NCI-H1105 treated with DMSO at 0.1 percent for 48 hours (cell line): ENCODE data around the gene SIPA1L3.
"Not testable (repeated sequence)": the region's sequence is repeated elsewhere in the genome, so short reads cannot be mapped to it uniquely, and the experiment has no call there.

Experiments
- DNase-seq: peaks from one replicate; lab custom pipeline; 2025; lab: John Stamatoyannopoulos, UW

The SIPA1L3 gene

DNA sequence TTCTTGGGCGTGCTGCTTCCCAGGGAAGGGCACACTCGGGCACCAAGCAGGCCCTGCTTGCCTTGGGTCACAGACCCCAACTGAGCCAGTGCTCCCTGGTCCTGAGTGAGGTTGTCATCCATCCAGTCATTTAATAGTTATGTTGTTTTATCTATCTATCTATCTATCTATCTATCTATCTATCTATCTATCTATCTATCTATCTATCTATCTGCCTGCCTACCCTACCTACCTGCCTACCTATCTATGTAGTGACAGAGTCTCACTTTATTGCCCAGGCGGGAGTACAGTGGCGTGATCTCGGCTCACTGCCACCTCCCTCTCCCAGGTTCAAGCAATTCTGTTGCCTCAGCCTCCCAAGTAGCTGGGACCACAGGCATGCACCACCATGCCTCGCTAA lies 164.0 kb downstream of the SIPA1L3 start:
- DNase-seq = not testable (repeated sequence)

DNA sequence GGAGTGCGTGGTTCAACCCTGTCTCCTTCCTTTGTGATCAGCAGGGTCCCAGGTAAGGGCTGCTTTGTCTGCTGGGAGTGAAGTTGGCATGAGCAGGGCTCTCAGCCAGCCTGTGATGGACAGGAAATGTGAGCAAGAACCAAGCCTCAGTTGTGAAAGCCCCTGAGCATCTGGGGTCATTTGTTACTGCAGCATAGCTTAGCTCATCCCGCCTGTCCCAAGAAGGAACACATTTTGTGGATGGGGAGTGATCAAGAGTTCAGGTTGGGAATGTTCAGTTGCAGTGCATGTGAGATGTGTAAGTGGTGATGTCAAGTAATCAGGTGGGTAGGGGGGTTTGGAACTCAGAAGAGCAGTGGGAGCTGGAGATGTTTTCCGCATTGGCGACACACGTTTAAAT lies 164.6 kb downstream of the SIPA1L3 start:
- no peak for DNase-seq

DNA sequence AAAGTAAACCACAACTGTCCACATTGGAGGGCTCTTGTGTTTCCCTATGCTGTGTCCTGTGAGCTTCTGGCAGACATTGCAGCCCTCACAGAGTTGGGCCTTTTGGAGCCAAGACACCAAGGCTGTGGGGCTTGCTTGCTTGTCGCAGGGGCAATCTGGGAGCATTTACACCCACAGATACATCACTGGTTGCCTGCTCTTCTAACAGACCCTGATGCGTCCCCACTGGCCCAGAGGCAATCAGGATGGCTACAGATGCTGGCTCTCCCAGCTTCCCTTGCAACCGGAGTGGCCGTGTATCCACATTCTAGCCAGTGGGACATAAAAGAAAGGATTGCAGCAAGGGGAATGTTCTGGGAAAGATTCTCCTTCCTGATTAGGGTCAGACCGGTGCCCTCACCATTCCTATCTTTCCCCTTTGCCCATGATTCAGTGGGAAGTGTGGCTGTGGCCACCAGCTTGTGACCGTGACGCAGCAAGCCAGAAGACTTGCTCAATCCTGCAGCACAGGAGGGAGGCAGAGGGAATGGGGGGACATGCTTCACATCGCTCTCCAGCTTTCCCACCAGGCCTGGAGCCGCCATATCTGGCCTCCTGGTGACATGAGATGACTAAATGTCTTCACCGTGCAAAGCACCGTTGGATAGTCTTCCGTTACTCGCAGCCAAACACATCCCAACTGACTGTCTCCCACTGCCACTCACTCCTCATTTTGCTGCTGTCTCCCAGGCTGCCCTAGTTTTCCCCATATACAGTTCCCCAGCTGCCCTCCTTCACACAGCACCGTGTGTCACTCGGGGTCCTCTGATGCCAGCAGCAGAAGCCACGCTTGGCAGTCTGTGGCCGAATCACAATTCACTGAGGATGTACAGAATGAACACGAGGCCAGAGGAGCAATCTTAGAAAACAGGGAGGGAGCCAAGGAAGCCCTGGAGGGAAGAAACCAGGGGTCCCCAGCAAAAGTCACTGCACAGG lies 166.1 kb downstream of the SIPA1L3 start:
- no peak for DNase-seq

DNA sequence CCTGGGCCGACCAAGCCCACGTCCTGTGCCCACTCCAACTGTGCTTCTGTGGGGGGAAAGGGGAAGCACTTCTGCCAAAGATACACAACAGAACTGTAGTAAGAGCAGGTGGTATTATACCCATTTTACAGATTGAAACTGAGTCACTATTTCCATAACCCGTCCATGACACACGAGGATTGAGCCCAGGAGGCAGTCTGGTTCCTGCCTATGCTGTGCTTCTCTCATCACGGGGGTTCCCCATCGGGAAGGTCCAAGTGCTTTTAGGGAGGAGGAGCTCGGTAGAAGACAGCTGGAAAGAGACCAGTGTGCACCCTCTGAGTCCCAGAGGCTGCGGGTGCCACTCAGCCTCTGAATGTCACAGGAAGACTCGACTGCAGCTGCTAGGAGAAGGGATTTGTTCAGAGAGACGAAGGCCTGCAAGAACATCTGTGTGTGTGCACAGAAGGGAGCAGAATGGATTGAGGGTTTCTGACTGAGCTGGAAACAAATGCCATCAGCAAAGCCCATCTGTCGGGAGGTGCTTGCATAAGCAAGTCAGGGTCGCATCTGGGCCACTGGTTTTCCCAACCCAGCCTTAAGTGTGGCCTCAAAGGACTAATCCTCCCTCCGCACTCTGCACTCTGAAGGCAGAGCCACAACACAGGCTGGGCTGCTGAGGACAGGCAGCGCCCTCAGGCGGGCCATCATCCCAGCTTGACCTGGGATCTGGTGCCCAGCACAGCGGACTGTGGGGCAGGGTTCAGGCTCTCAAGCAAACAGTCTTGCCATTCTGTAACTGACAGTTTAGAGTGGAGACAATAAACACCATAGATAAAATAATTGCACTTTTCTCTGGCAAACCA lies 167.1 kb downstream of the SIPA1L3 start:
- DNase-seq = no peak

DNA sequence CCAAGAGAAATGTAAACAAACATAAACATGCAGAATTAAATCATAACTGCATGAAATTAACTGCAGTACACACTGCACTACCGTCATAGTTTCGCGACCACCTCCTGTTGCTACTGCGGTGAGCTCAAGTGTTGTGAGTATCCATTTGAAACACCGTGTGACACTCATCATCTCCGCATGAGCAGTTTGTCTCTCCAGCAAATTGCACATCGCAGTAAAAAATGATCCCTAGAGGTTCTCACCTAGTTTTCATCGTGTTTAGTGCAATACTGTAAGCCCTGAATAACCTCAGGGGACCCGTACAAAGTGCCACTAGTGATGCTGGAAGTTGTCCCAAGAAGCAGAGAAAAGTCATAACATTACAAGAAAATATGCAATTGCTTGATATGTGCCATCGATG lies 169.3 kb downstream of the SIPA1L3 start:
- no peak for DNase-seq

DNA sequence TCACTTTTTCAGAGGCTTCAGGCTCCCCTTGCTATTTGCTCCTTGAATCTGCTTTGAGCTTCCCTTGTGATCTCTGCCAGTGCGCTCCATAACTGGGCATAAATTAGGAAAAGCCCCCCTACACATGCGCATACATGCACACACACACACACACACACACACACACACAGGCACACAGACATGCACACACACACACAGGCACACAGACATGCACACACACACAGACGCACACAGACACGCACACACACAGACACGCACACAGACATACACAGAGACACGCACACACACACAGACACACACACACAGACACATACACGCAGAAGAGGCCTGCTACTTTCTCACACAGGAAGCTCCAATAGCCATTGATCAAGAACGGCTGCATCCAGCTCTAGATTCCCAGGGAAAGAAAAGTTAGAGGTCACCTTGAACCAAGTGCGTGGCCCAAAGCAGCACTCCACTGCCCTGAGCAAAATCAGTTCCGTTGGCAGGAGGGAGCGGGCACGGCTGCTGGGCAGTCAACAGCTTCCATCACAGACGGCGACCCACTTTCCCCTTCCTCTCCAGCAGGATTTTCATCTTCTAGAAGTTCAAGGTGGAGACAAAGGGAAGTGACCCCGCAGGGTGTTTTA lies 171.4 kb downstream of the SIPA1L3 start:
- DNase-seq = no peak

DNA sequence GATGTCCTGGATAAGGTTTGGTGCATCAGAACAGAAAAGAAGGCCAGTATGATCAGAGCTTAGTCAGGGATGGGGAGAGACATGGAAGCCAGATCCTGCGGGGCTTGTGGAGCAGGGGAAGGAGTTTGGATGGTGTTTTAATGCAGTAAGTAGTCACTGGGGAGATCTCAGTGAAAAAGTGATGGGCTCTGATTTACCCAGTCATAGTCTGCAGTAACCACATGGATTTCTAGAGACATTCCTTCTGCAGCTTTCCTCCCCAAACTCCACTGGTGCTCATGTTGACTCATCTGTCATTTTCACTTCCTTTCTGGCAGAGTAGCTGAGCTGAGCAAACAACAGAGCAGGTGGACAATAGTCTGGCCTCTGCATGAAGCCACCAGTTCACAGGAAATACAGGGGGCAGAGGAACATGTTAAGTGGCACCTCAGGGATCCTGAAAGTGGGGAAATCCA lies 172.9 kb downstream of the SIPA1L3 start:
- peak; percentile 25 for DNase-seq

DNA sequence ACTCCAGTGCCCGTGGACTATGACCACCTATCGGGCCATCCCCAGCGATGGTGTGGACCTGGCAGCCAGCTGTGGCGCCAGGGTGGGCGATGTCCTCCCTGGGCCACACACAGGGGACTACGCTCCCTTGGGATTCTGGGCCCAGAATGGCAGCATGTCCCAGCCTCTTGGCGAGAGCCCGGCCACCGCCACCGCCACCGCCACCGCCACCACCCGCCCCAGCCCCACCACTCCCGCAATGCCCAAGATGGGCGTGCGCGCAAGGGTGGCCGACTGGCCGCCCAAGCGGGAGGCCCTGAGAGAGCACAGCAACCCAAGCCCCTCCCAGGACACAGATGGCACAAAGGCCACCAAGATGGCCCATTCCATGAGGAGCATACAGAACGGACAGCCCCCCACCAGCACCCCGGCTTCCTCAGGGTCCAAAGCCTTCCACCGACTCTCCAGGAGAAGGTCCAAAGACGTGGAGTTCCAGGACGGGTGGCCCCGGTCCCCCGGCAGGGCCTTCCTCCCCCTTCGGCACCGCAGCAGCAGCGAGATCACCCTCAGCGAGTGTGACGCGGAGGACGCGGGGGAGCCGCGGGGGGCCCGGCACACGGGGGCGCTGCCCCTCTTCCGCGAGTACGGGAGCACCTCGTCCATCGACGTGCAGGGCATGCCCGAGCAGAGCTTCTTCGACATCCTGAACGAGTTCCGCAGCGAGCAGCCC lies 174.7 kb downstream of the SIPA1L3 start:
- no peak for DNase-seq

DNA sequence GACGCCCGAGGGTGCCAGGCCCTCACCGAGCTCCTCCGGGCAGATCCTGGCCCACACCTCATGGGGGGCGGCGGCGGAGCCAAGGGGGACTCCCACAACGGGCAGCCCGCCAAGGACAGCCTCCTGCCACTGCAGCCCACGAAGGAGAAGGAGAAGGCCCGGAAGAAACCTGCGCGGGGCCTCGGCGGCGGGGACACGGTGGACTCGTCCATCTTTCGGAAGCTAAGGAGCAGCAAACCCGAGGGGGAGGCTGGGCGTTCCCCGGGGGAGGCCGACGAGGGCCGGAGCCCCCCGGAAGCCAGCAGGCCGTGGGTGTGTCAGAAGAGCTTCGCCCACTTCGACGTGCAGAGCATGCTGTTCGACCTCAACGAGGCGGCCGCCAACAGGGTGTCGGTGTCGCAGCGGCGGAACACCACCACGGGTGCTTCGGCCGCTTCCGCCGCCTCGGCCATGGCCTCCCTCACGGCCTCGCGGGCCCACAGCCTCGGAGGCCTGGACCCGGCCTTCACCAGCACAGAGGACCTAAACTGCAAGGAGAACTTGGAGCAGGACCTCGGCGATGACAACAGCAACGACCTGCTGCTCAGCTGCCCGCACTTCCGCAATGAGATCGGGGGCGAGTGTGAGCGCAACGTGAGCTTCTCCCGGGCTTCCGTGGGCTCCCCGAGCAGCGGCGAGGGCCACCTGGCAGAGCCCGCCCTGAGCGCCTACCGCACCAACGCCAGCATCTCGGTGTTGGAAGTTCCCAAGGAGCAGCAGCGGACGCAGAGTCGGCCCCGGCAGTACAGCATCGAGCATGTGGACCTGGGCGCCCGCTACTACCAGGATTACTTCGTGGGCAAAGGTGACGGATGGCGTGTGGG lies 175.5 kb downstream of the SIPA1L3 start:
- DNase-seq = no peak

DNA sequence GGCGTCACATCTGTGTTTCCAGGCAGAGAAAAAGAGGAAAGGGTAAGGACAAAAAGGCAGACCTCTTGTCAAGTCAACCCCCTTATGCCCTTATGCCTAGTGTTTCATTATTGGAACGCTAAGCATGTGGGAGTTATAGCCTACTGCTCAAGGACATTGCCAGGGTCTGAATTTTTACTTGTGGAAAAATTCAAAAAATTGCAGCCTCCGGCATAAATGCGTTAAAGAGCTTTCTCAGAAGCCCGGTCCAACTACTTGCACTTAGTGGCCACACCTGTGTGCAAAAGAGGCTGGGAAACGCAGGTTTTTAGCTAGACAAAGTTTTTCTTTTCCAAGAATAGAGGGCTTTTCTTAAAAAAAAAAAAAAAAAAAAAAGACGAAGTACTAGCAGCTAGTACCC lies 177.2 kb downstream of the SIPA1L3 start:
- DNase-seq = no peak

DNA sequence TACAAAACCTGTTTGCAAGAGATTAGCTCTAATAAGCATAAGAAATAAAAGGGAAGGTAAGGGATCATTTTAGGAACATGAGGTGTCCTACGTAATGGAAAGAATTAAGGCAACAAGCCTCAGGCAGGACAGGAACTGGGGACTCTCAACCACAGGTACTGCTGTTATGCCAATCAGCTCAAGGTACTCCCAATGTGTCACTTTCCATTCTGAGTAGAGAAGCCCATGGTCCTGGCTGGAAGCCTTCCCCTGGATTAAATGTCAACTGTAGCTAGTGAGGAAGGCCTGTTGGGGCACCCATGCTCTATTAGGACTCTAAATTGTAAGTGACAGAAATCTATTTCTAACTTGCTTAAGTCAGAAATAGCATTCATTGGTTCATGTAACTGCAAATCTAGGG lies 182.4 kb downstream of the SIPA1L3 start:
- no peak for DNase-seq

DNA sequence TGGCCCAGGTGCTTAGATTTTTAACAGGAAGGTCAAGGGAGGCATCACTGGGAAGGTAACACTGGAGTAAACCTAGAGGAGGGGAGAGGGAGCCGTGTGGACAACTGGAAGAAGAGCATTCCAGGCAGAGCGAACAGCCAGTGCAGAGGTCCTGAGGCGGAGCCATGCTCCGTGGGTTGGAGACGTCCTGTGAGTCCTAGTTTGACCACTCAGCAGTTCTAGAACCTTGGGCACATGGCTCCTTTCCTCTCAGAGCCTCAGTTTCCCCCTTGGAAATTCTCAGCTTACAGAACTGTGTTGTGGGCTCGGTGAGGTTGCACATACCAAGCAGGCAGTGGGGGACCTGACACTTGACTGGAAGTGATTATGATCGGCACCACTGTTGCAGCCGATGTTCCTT lies 186.1 kb downstream of the SIPA1L3 start:
- DNase-seq = no peak

DNA sequence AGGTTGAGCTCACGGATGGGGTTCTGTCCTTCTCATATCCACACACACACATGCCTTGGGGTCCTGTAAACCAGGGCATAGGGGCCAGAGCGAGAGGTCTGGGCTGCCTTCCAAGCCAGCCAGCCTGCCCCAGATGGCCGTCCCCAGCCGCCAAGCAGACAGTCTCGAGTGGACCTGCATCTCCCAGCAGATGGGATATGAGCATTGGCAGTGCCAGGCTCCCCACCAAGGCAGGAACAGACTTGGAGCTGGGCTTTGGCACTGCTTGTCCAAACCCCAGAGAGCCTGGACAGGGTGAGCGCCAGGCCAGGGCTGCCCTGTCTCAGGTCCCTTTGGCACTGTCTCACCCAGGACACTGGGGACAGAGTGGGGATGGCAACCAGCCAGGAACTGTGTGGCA lies 186.6 kb downstream of the SIPA1L3 start:
- no peak for DNase-seq

DNA sequence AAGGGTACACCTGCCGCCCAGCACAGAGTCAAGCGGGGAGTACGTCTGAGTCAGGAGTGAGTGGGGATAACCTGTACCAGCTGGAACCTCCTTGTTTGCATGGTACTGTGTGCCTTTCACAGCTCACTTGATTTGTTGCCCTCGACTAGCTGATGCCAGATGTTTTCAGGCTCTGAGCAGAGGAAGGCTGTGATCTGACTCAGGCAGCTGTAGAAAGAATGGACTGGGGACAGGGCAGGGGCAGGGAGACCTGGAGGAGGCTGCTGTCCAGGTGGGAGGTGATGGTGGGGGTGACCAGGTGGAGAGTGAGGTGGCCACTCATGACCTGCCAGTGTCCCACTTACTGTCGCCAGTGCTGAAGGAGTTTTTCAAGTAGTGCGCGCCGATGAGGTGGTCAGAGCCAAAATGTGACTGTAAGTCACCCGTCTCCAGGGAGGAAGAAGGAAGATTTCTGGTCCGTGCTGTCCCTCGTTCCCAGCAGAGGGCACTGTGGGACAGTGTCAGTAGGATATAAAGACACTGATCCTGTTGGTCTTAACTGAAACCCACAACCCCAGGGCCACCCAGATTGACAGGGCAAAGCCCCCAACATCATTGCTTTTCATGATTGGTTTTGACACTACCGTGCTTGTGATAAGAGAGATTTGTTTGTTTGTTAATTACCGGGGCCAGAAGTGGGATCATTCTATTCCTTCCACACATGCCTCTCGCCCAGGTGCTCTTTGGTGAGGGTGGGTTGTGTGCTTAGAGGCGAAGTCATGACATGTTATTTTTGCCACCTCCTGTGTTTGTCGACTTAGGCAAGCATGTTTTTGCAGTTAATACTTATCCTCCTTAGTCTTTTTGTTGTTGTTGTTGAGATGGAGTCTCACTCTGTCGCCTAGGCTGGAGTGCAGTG lies 188.7 kb downstream of the SIPA1L3 start:
- peak; percentile 62 for DNase-seq

DNA sequence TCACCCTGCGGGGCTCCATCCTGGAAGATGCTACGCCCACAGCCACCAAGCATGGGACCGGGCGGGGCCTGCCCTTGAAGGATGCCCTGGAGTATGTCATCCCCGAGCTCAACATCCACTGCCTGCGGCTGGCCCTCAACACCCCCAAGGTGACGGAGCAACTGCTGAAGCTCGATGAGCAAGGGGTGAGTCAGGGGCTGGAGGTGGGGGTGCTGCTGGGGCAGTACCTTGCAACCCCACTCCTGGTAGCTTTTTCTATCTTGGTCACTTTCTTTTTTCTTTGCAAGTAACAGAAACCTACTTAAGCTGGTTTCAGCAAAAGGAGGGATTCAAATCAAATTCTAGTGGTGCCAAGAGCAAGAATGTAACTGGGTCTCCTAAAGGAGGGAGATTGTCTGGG lies 193.0 kb downstream of the SIPA1L3 start:
- DNase-seq = no peak

DNA sequence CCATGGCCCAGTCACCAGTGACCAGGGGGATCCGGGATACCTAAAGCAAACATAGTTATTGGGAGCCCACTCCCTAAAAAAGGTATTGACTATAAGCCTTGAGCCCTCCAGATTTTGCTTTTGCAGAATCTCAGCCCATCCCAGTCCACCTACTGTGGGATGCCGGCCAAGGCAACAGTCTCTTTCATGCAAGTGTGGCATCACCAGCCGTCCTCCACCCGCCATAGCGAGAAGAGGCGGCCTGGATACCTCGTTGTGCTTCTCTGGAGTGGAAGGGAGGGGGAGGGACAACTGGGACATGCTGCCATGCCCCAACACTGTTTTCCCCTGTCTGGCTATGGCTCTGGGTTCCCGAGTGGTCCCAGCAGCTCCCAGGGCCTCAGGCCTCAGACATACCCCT lies 193.6 kb downstream of the SIPA1L3 start:
- DNase-seq = no peak

DNA sequence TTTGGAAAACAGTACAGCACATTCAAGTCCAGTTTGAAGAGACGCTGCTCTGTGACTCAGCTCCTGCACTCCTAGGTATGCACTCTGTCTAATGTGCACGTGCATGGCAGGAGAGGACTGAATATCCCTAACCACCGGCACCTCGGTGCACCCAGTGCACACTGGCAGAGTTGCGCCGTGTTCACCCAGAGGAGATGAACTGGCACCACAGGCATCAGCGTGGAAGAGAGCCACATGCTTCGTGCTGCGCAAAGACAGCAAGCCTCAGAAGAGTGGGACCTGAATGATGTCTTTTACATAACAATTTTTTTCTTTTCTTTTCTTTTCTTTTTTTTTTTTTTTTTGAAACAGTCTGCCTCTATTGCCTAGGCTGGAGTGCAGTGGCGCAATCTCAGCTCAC lies 194.7 kb downstream of the SIPA1L3 start:
- no peak for DNase-seq

DNA sequence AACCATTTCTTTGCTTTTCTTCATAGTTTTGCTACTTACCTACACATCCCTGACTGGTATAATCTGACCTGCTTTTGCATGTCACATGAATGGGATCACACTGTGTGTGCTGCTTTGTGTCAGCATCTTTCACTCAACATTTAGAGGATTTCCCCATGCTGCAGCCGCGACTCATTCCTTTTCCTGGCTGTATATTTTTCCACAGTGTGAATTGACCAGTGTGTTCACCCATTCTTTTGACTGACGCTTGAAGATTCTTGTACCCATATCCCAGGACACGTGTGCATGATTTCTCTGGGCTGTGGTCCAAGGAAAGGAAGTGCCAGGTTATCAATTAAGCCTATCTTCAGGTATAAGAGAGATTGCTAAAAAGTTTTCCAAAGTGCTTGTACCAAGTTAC lies 198.6 kb downstream of the SIPA1L3 start:
- DNase-seq = no peak

DNA sequence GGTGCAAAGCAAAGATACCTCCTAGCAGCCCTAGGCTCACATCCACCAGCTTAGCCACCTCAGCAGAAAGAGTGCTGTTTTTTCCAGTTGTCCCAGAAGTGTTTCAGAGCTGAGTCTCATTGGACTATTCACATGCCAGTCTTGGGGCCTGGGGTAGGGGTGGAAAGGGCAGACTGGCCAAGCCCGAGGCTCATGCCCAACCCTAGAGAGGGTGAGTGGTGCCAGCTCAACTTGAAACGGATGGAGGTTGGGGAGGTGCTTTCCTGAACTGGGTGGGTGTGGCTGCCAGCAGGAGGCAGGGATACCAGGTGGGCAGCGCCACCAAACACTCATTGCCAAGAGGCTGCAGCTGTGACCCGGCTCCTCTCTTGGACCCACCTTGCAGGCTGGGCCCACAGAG lies 200.1 kb downstream of the SIPA1L3 start:
- no peak for DNase-seq

DNA sequence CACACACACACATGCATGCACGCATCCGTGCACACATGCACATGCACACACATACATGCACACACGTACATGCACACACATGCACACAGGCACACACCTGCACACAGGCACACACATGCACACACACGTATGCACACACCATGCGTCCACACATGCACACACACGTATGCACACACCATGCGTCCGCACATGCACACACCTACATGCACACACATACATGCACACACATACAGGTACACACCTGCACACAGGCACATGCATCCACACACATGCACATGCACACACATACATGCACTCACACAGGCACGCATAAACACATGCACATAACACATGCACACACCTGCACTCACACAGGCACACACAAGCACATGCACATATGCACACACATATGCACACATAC lies 204.9 kb downstream of the SIPA1L3 start:
- DNase-seq = no peak
